K562 (cell line): Measurements from ENCODE around the gene NES. TPM values are rescaled to one million over a fixed set of nuclear protein-coding genes. Genes with fewer than 3 reads are reported as not detected.
A peak's percentile ranks its signal among the peaks of the same experiment; 100 is the strongest.

ENCODE experiments used
- ATAC-seq: fragments of 200-7000 bp; cut with Tn5 transposase; 3 replicates; pipeline ENCODE4 v1.9.1; 2020; ENCODE audit warnings: moderate library complexity
- BruUV-seq: library from RNA; stranded (reverse); fragments of 400-500 nt; replicated peaks from 2 replicates; lab custom pipeline; 2021; lab: Mats Ljungman, UMichigan
- CTCF ChIA-PET: fragments of 300-600 bp; formaldehyde crosslinking; extraction: SDS; loops from one replicate; lab custom pipeline; 2021; ENCODE audit warnings: low intra/inter-chr PET ratio; lab: Yijun Ruan, JAX
- POLR2A ChIA-PET: fragments of 300-600, 350-650 bp; sonication (Branson Sonifier 250); formaldehyde crosslinking; extraction: SDS; loops from one replicate; lab custom pipeline; 2021; ENCODE audit warnings: antibody characterized with exemption, inconsistent platforms; lab: Yijun Ruan, JAX
- DNase-seq, 4 experiments: peaks; one replicate each; pipeline versions ENCODE4 v3.0.0 to v3.0.0-alpha.2; 2011 to 2018; ENCODE audit warnings: low spot score in 3 of 4, mixed read lengths in 3 of 4; ENCODE audit errors: extremely low read depth in 1 of 4
- FAIRE-seq: peaks from 2 replicates; lab custom pipeline; 2011; peaks lifted over from hg19 to GRCh38; lab: Jason Lieb, UNC
- H2AFZ ChIP-seq: 2 replicates; pipeline ENCODE4 v1.6.0; 2011; ENCODE audit warnings: low read depth, low read length, control low read depth, inconsistent platforms
- H3K27ac ChIP-seq: fragments of 200-600 bp; 3 replicates; pipeline ENCODE4 v1.8.0; 2011; ENCODE audit warnings: low read depth, mild to moderate bottlenecking, control low read depth, inconsistent platforms, low read length, moderate library complexity, mixed read lengths; ENCODE audit errors: extremely low read depth
- H3K27me3 ChIP-seq, 2 experiments: fragments of 300-600 bp in 1 of 2; 2 replicates in 1 of 2; 3 replicates in 1 of 2; pipeline versions ENCODE4 v1.6.0 to v1.8.0; 2011; ENCODE audit warnings: inconsistent platforms in 2 of 2, low read length in 2 of 2, mild to moderate bottlenecking in 1 of 2, mixed read lengths in 1 of 2, moderate library complexity in 1 of 2; ENCODE audit not compliant: control insufficient read depth in 2 of 2, insufficient read depth in 2 of 2
- H3K36me3 ChIP-seq: fragments of 300-600 bp; 3 replicates; pipeline ENCODE4 v1.8.0; 2011; ENCODE audit warnings: mild to moderate bottlenecking, low read length, inconsistent platforms; ENCODE audit not compliant: control insufficient read depth, insufficient read depth
- H3K4me1 ChIP-seq, 2 experiments: fragments of 200-600 bp in 1 of 2; replicated peaks in 1 of 2; 2 replicates in 1 of 2; 3 replicates in 1 of 2; pipeline versions ENCODE4 v1.5.1 to v1.8.0; 2011; ENCODE audit warnings: inconsistent platforms in 2 of 2, low read length in 2 of 2, mild to moderate bottlenecking in 1 of 2, mixed read lengths in 1 of 2, moderate library complexity in 1 of 2; ENCODE audit not compliant: control insufficient read depth in 2 of 2, insufficient read depth in 2 of 2
- H3K4me2 ChIP-seq: 2 replicates; pipeline ENCODE4 v1.6.1; 2011; ENCODE audit warnings: low read length, control low read depth, inconsistent platforms, mixed read lengths; ENCODE audit not compliant: insufficient read depth
- H3K4me3 ChIP-seq: fragments of 200-600 bp; sonication (generic), shearing (Covaris generic); 2 replicates; pipeline ENCODE4 v1.5.1; 2016; ENCODE audit warnings: control low read depth, inconsistent platforms
- H3K79me2 ChIP-seq: fragments of 200-600 bp; 3 replicates; pipeline ENCODE4 v1.8.0; 2011; ENCODE audit warnings: low read length, inconsistent platforms; ENCODE audit not compliant: control insufficient read depth, insufficient read depth
- H3K9ac ChIP-seq, 2 experiments: 2 replicates each; pipeline versions ENCODE4 v1.6.0 to v1.6.1; 2011; ENCODE audit warnings: low read depth in 2 of 2, low read length in 2 of 2, control low read depth in 1 of 2, inconsistent platforms in 1 of 2, mild to moderate bottlenecking in 1 of 2, mixed read lengths in 1 of 2; ENCODE audit not compliant: insufficient read depth in 1 of 2
- H3K9me1 ChIP-seq: one replicate; pipeline ENCODE4 v1.6.0; 2011; ENCODE audit warnings: inconsistent platforms, mild to moderate bottlenecking, low read length, moderate library complexity; ENCODE audit not compliant: control insufficient read depth, insufficient read depth
- H3K9me3 ChIP-seq: replicated peaks from 2 replicates; pipeline ENCODE4 v1.5.1; 2011; ENCODE audit warnings: low read depth, low read length, inconsistent platforms; ENCODE audit not compliant: control insufficient read depth, insufficient read depth
- H4K20me1 ChIP-seq: replicated peaks from 2 replicates; pipeline ENCODE4 v1.6.1; 2011; ENCODE audit warnings: low read length, inconsistent platforms, mixed read lengths; ENCODE audit not compliant: control insufficient read depth, insufficient read depth
- BMI1 ChIP-seq: fragments of 150-350 bp; IDR thresholded peaks from 2 replicates; pipeline ENCODE4 v1.6.1; 2014; ENCODE audit warnings: low read length
- CBFB ChIP-seq: sonication (generic); formaldehyde crosslinking; IDR thresholded peaks from 2 replicates; pipeline ENCODE4 v1.4.0; 2020; ENCODE audit warnings: mild to moderate bottlenecking, missing genetic modification reagents
- CBX3 ChIP-seq, 2 experiments: IDR thresholded peaks; 1 replicate in 1 of 2; 2 replicates in 1 of 2; pipeline ENCODE4 v1.6.1; 2012; ENCODE audit warnings: inconsistent platforms in 2 of 2, low read length in 2 of 2, borderline replicate concordance in 1 of 2, control low read depth in 1 of 2
- GABPB1 ChIP-seq: sonication (generic); formaldehyde crosslinking; IDR thresholded peaks from 2 replicates; pipeline ENCODE4 v1.8.0; 2022; ENCODE audit warnings: mild to moderate bottlenecking, missing genetic modification reagents
- KAT7 ChIP-seq: sonication (generic); formaldehyde crosslinking; IDR thresholded peaks from 2 replicates; pipeline ENCODE4 v1.8.0; 2022; ENCODE audit warnings: missing genetic modification reagents, mild to moderate bottlenecking, borderline replicate concordance
- KLF10 ChIP-seq: fragments of 250-450 bp; sonication (Bioruptor Pico); IDR thresholded peaks from 2 replicates; pipeline ENCODE4 v1.6.1; 2021; ENCODE audit warnings: matching md5 sums
- KLF16 ChIP-seq: IDR thresholded peaks from 2 replicates; pipeline ENCODE4 v1.6.1; 2016; ENCODE audit warnings: antibody characterized with exemption
- PRMT5 ChIP-seq: sonication (generic); formaldehyde crosslinking; IDR thresholded peaks from 2 replicates; pipeline ENCODE4 v1.5.0; 2020; ENCODE audit warnings: missing genetic modification reagents
- RBFOX2 ChIP-seq: fragments of 200-400 bp; formaldehyde crosslinking; IDR thresholded peaks from 2 replicates; pipeline ENCODE4 v1.6.1; 2017; ENCODE audit warnings: low read depth, mild to moderate bottlenecking, low read length, moderate library complexity
- SMAD1 ChIP-seq: fragments of 150-350 bp; IDR thresholded peaks from 2 replicates; pipeline ENCODE4 v1.6.1; 2014; ENCODE audit warnings: low read length, low read depth; ENCODE audit not compliant: partially characterized antibody
- SPI1 ChIP-seq: IDR thresholded peaks from 2 replicates; pipeline ENCODE4 v1.6.1; 2011; ENCODE audit warnings: low read depth, low read length, control low read depth, borderline replicate concordance
- STAT6 ChIP-seq: sonication (generic); formaldehyde crosslinking; IDR thresholded peaks from 2 replicates; pipeline ENCODE4 v1.8.1; 2023; ENCODE audit warnings: mild to moderate bottlenecking, missing genetic modification reagents
- YY1 ChIP-seq, 3 experiments: IDR thresholded peaks; 2 replicates each; pipeline ENCODE4 v1.6.1; 2011; ENCODE audit warnings: low read length in 2 of 3, mild to moderate bottlenecking in 2 of 3, moderate library complexity in 2 of 3, borderline replicate concordance in 1 of 3, control low read depth in 1 of 3, low read depth in 1 of 3; ENCODE audit not compliant: insufficient read depth in 3 of 3, insufficient replicate concordance in 2 of 3, control insufficient read depth in 1 of 3, insufficient read length in 1 of 3; ENCODE audit errors: extremely low read depth in 1 of 3
- ZNF133 ChIP-seq: fragments of 250-450 bp; sonication (Bioruptor Pico); IDR thresholded peaks from 2 replicates; pipeline ENCODE4 v1.4.0; 2020; ENCODE audit warnings: mild to moderate bottlenecking
- WGBS: fragments of 100-300 bp; shearing (Covaris generic); methylation state at CpG from one replicate; pipeline ENCODE4 v1.1.6; 2016; ENCODE audit warnings: low coverage, mixed read lengths; ENCODE audit not compliant: insufficient coverage; ENCODE audit errors: missing lambda C conversion rate; 5-methylcytosine and 5-hydroxymethylcytosine counted together
- in situ Hi-C: fragments of 300-500 bp; cut with MboI; formaldehyde crosslinking; loops from 4 replicates; pipeline ENCODE4 v1.15.0; 2018; ENCODE audit warnings: inconsistent platforms, mixed read lengths
- intact Hi-C: fragments of 100-400 bp; cut with micrococcal nuclease; formaldehyde crosslinking; loops from 2 replicates; pipeline ENCODE4 v1.14.2; 2022
- polyA plus RNA-seq, 8 experiments: library from polyadenylated mRNA; depleted of rRNA in 4 of 8; stranded (reverse) in 5 of 8; unstranded in 3 of 8; fragments of >200 nt; fragmentation: Nextera tagmentation in 2 of 8; fragmentation: Illumina TruSeq in 1 of 8; extraction: Ambion mirVana in 2 of 8; extraction: Trizol in 1 of 8; gene quantifications; 2 replicates each; pipeline versions ENCODE4 v1.2.1 to v1.2.3, GENCODE V29; 2011 to 2014; ENCODE audit warnings: inconsistent platforms in 1 of 8, missing spikeins in 1 of 8
- total RNA-seq, 7 experiments: library from RNA; depleted of rRNA in 6 of 7; stranded (reverse); fragments of >200 nt in 6 of 7; fragmentation: Illumina TruSeq in 2 of 7; extraction: Trizol in 2 of 7; gene quantifications; 2 replicates each; pipeline versions ENCODE4 v1.2.1 to v1.2.3, GENCODE V29; 2011 to 2021; ENCODE audit warnings: low replicate concordance in 1 of 7

NES gene
- total and polyA plus RNA-seq, 9 of the 15 experiments (the other 6 are each of a cell fraction or from before 2014, with no cell fraction given): 0.10 to 8.6 (median 4.2) TPM

GRCh38 chr1:156656806-156657740, 20.1 kb downstream of the NES start:
- no TSS peak for BruUV-seq
- peak overlapping the region; percentile 68 for H3K27ac ChIP-seq
- no peaks in the 10 kb centered on the region for H3K9me3 ChIP-seq
- H3K36me3 ChIP-seq: peaks cover 60% of the 10 kb centered on the region; the same call in 2 of the 3 replicates
- 40% methylated on average over 44 of the region's 54 CpGs for whole genome bisulfite sequencing
- H3K4me3 ChIP-seq: peak overlapping the region; percentile 19; the same call in 1 of the 2 replicates
- ChIA-PET POLR2A (interaction anchor here (0.6 to 1.4 kb wide), 2 partner anchors 21 to 70 kb away, joined by 3 to 5 read pairs; no protein-coding TSS in a partner anchor), CTCF (interaction anchor here (0.7 to 5.1 kb wide), 7 partner anchors 21 to 272 kb away, joined by 3 to 110 read pairs (median 12); partner anchors contain the start of gene NES)
- H3K9me1 ChIP-seq: peaks cover 56% of the 10 kb centered on the region
- H3K4me2 ChIP-seq: peak overlapping the region; percentile 93
- peaks cover 41 to 60% of the 10 kb centered on the region in 2 experiments for H3K4me1 ChIP-seq
- no peaks in the 10 kb centered on the region for H3K27me3 ChIP-seq
- in situ Hi-C loops (no loop called here), intact Hi-C loops (loop anchor here (1.0 kb wide), 1 partner anchor 30 kb away; no protein-coding TSS in a partner anchor)
- ATAC-seq (peak; percentile 41), FAIRE-seq (peak; percentile 6), DNase-seq (peak; percentile 76 to 84 (median 80))
- H4K20me1 ChIP-seq: peaks cover 76% of the 10 kb centered on the region
- no peak overlapping the region for H2AFZ ChIP-seq
- H3K9ac ChIP-seq: peak overlapping the region; percentile 77 to 92
- H3K79me2 ChIP-seq: peaks cover 88% of the 10 kb centered on the region
- TF ChIP-seq KLF16: 0 out of 2 replicates have a peak, but pooled peaks have one; percentile 23
- TF ChIP-seq STAT6: 0 out of 2 replicates have a peak, but pooled peaks have one; percentile 72
- peak; percentile 46 for TF ChIP-seq SMAD1
- TF ChIP-seq KAT7 (CRISPR knock-in tag): no peak
- no peak; a peak in 1 of 3 replicates for TF ChIP-seq CBX3 (IDR thresholded peaks at IDR 0.05; ENCODE audit: borderline replicate concordance in 1 of 2, low read length in 2 of 2)
- TF ChIP-seq PRMT5 (CRISPR knock-in tag): no peak
- peak in 2 of 3 experiments; percentile 9 to 28 for TF ChIP-seq YY1 (IDR thresholded peaks at IDR 0.05; ENCODE audit: borderline replicate concordance in 1 of 3, control insufficient read depth in 1 of 3, extremely low read depth in 1 of 3, insufficient read depth in 3 of 3, insufficient read length in 1 of 3, insufficient replicate concordance in 2 of 3, low read depth in 1 of 3, low read length in 2 of 3)
- peak; percentile 46; the same call in 1 of the 2 replicates for TF ChIP-seq RBFOX2
- TF ChIP-seq GABPB1 (CRISPR knock-in tag): peak; percentile 20; the same call in 1 of the 2 replicates
- no peak for TF ChIP-seq ZNF133 (CRISPR knock-in tag)
- TF ChIP-seq CBFB (CRISPR knock-in tag): peak; percentile 82; the same call in 1 of the 2 replicates
- no peak for TF ChIP-seq SPI1
- no peak for TF ChIP-seq KLF10 (CRISPR knock-in tag)
- TF ChIP-seq BMI1: no peak
